Progenitor cell of endocrine pancreas (in vitro differentiated cells): ENCODE measurements around the gene DGKB. TPM values are rescaled to one million over a fixed set of nuclear protein-coding genes. Genes with fewer than 3 reads are reported as not detected.

ENCODE experiments used
- DNase-seq: peaks from one replicate; pipeline ENCODE4 v3.0.0; 2021; ENCODE audit warnings: low spot score; ENCODE audit not compliant: unreplicated experiment
- H3K27ac Mint-ChIP-seq: 2 replicates; pipeline ENCODE4 v1.8.0; 2021; ENCODE audit warnings: mild to moderate bottlenecking, moderate library complexity, mixed read lengths
- H3K27me3 Mint-ChIP-seq: 2 replicates; pipeline ENCODE4 v1.8.0; 2021; ENCODE audit warnings: mixed read lengths
- H3K36me3 Mint-ChIP-seq: 2 replicates; pipeline ENCODE4 v1.8.0; 2022; ENCODE audit warnings: mixed read lengths; ENCODE audit not compliant: insufficient read depth
- H3K4me1 Mint-ChIP-seq: 2 replicates; pipeline ENCODE4 v1.8.0; 2021; ENCODE audit warnings: low read depth, mixed read lengths
- H3K4me3 Mint-ChIP-seq: 2 replicates; pipeline ENCODE4 v1.8.0; 2021; ENCODE audit warnings: low read depth, mild to moderate bottlenecking, moderate library complexity, mixed read lengths
- H3K9me3 Mint-ChIP-seq: 2 replicates; pipeline ENCODE4 v1.8.0; 2021; ENCODE audit warnings: low read depth, mixed read lengths
- total RNA-seq: library from RNA; stranded (reverse); gene quantifications from 2 replicates; pipeline ENCODE4 v1.2.1, GENCODE V29; 2021
- TF ChIP-seq, protein P1 (sequence below): fragments of 200-600 bp; sonication (generic); IDR thresholded peaks from one replicate; pipeline ENCODE4 v1.5.0; 2021; ENCODE audit warnings: antibody characterized with exemption, mild to moderate bottlenecking; ENCODE audit not compliant: unreplicated experiment

Gene DGKB
- total RNA-seq, 1 donor from 2014 or later = 0.74 TPM

DNA sequence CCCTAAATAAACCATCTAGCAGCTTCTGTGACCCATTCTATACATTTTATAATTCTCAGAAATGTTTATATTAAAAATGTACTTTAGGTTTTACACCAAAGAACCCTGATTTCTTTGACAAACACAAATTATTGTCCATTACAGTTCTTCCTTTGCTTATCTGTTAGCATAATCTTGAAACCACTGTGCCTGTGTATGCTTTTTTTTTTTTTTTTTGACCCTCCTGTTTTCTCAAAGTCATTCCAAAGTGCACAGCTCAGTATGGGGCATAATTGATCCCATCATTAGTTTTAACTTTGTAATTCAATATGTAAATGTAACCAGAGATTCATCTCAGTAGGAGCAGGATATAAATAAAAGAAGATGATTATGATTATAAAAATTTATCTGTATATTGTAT, 229.3 kb downstream of the DGKB start:
- TF ChIP-seq, protein P1, sequence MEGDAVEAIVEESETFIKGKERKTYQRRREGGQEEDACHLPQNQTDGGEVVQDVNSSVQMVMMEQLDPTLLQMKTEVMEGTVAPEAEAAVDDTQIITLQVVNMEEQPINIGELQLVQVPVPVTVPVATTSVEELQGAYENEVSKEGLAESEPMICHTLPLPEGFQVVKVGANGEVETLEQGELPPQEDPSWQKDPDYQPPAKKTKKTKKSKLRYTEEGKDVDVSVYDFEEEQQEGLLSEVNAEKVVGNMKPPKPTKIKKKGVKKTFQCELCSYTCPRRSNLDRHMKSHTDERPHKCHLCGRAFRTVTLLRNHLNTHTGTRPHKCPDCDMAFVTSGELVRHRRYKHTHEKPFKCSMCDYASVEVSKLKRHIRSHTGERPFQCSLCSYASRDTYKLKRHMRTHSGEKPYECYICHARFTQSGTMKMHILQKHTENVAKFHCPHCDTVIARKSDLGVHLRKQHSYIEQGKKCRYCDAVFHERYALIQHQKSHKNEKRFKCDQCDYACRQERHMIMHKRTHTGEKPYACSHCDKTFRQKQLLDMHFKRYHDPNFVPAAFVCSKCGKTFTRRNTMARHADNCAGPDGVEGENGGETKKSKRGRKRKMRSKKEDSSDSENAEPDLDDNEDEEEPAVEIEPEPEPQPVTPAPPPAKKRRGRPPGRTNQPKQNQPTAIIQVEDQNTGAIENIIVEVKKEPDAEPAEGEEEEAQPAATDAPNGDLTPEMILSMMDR = no peak
- no peaks in the 10 kb centered on the region for H3K27me3 Mint-ChIP-seq
- no peaks in the 10 kb centered on the region for H3K36me3 Mint-ChIP-seq
- no peak overlapping the region for H3K27ac Mint-ChIP-seq
- peaks cover 4% of the 10 kb centered on the region for H3K4me1 Mint-ChIP-seq
- no peaks in the 10 kb centered on the region for H3K9me3 Mint-ChIP-seq
- no peak overlapping the region for H3K4me3 Mint-ChIP-seq
- DNase-seq = no peak

DNA sequence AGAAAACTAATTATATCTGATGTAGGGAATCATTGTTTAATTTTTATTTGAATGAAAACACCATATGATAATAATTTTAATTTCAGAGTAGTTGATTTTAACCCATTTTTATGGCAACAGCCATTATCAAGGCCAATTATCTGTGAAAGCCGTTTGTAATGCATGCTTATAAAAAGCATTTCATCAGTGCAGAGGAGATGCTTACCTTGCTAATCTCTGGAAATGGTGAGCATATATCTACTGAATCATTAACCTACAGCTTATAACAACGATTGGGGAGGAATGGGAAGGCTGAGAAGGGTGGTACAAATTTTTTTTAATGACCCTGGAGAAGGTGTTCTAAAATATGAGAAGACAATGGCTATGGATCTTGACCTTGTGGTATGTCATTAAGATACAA, 235.6 kb downstream of the DGKB start:
- Mint-ChIP-seq H3K4me3 (no peak overlapping the region), H3K36me3 (no peaks in the 10 kb centered on the region), H3K27me3 (no peaks in the 10 kb centered on the region), H3K9me3 (no peaks in the 10 kb centered on the region), H3K27ac (no peak overlapping the region), H3K4me1 (peaks cover 6% of the 10 kb centered on the region)
- TF ChIP-seq, protein P1 = no peak
- DNase-seq = no peak

GRCh38 chr7:14666304-14666703, 236.2 kb downstream of the DGKB start:
- TF ChIP-seq, protein P1 = no peak
- Mint-ChIP-seq H3K27ac (no peak overlapping the region), H3K27me3 (no peaks in the 10 kb centered on the region), H3K4me1 (peaks cover 6% of the 10 kb centered on the region), H3K4me3 (no peak overlapping the region), H3K9me3 (no peaks in the 10 kb centered on the region), H3K36me3 (no peaks in the 10 kb centered on the region)
- no peak for DNase-seq

DNA sequence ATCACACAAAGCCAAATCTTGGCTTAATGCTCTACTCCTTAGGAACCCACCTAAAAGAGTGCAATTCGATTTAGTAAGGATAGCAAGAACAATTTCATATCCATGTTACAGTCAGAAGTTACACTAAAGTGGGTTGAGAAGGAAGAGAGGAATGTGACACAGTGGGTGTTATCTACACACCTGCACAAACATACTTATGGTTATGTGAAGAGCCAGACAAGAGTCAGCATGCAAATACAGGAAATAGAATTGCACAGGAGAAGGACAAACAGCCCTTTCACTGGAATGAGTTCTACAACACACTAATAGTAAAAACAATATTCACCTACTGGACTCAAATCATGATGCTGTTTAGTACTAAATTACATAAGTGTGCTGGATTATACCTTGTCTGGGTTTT, 262.8 kb downstream of the DGKB start:
- H3K9me3 Mint-ChIP-seq = peaks cover 13% of the 10 kb centered on the region
- no peaks in the 10 kb centered on the region for H3K27me3 Mint-ChIP-seq
- no peak for DNase-seq
- peaks cover 4% of the 10 kb centered on the region for H3K36me3 Mint-ChIP-seq
- H3K27ac Mint-ChIP-seq = no peak overlapping the region
- no peak overlapping the region for H3K4me3 Mint-ChIP-seq
- peaks cover 26% of the 10 kb centered on the region for H3K4me1 Mint-ChIP-seq
- TF ChIP-seq, protein P1 = no peak

DNA sequence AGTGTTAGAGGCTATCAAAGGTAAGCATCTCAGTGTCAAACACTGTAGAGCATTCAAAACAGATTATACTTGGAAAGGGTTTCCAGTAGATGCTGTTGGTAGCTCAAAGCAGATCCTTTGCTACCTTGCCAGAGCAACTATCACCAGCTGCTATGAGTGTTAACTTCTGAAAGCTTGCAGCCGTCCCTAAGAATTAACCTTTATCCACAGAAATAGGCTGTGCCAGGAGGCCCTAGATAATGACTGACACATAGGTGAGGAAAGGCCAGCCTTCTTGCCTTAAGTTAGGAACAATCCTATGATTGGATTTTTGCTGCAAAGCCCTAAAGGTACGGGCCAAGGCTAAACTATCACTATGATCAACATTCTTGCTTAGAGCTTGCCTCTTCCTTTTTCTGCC, 263.2 kb downstream of the DGKB start:
- no peak overlapping the region for H3K27ac Mint-ChIP-seq
- H3K4me3 Mint-ChIP-seq = no peak overlapping the region
- H3K36me3 Mint-ChIP-seq = peaks cover 2% of the 10 kb centered on the region
- TF ChIP-seq, protein P1 = no peak
- no peaks in the 10 kb centered on the region for H3K27me3 Mint-ChIP-seq
- H3K4me1 Mint-ChIP-seq = peaks cover 27% of the 10 kb centered on the region
- no peak for DNase-seq
- peaks cover 10% of the 10 kb centered on the region for H3K9me3 Mint-ChIP-seq
